Gastrocnemius medialis (tissue), 4 donors: ENCODE results near the gene CELSR3. TPM values are rescaled to one million over a fixed set of nuclear protein-coding genes. Genes with fewer than 3 reads are reported as not detected.

Source experiments
- ATAC-seq, 2 donors: fragments of 150-250 bp; one replicate each; pipeline ENCODE4 v1.9.1; 2016
- DNase-seq, 2 donors: peaks; one replicate each; pipeline ENCODE4 v3.0.0-alpha.2; 2019
- H3K27ac ChIP-seq, 4 donors: fragments of 200-600 bp; sonication (generic); 1 replicate in 1 of 4; 2 replicates in 3 of 4; pipeline ENCODE4 v1.5.1; 2016 to 2018; ENCODE audit warnings: mild to moderate bottlenecking in 2 of 4, moderate library complexity in 1 of 4
- H3K27me3 ChIP-seq, 3 donors: fragments of 200-600 bp; sonication (generic) in 2 of 3; 1 replicate in 1 of 3; 2 replicates in 2 of 3; pipeline versions ENCODE4 v1.5.1 to v1.6.0; 2016 to 2019; ENCODE audit warnings: mild to moderate bottlenecking in 1 of 3, moderate library complexity in 1 of 3
- H3K36me3 ChIP-seq, 2 donors: fragments of 200-600 bp; sonication (generic) in 1 of 2; one replicate each; pipeline ENCODE4 v1.5.1; 2017 to 2018
- H3K4me1 ChIP-seq, 2 donors: fragments of 200-600 bp; sonication (generic) in 1 of 2; one replicate each; pipeline ENCODE4 v1.5.1; 2016 to 2017; ENCODE audit warnings: mild to moderate bottlenecking in 2 of 2
- H3K4me3 ChIP-seq, 4 donors: fragments of 200-600 bp; sonication (generic) in 3 of 4; 1 replicate in 1 of 4; 2 replicates in 3 of 4; pipeline ENCODE4 v1.5.1; 2016 to 2019; ENCODE audit warnings: mild to moderate bottlenecking in 2 of 4
- H3K9me3 ChIP-seq, 3 donors: fragments of 200-600 bp; sonication (generic) in 2 of 3; 1 replicate in 1 of 3; 2 replicates in 2 of 3; pipeline ENCODE4 v1.5.1; 2016 to 2019
- CTCF ChIP-seq, 5 experiments: fragments of 450-650 bp in 3 of 5; fragments of 200-600 bp in 2 of 5; sonication (generic) in 2 of 5; IDR thresholded peaks in 4 of 5; conservative IDR thresholded peaks in 1 of 5; 1 replicate in 4 of 5; 2 replicates in 1 of 5; pipeline ENCODE4 v1.5.1; 2016 to 2019; ENCODE audit warnings: antibody characterized with exemption in 5 of 5, mild to moderate bottlenecking in 3 of 5, moderate library complexity in 3 of 5
- POLR2A ChIP-seq, 2 donors: fragments of 450-650 bp; IDR thresholded peaks; one replicate each; pipeline ENCODE4 v1.6.1; 2017; ENCODE audit warnings: antibody characterized with exemption in 2 of 2, mild to moderate bottlenecking in 2 of 2, moderate library complexity in 2 of 2
- in situ Hi-C, 4 donors: fragments of 200-750 bp; cut with MboI; loops; one replicate each; pipeline versions ENCODE4 v1.15.0 to v1.8.0; 2017; ENCODE audit warnings: low sequenced_read_pairs in 4 of 4
- intact Hi-C: fragments of 100-400 bp; cut with DNase I; formaldehyde crosslinking; loops from one replicate; pipeline ENCODE4 v1.15.1; 2023; ENCODE audit warnings: low total_unique reads
- total RNA-seq, 4 donors: library from RNA; depleted of rRNA; stranded (reverse); fragments of >200 nt; gene quantifications; one replicate each; pipeline versions ENCODE4 v1.1.0 to v1.2.3, GENCODE V29; 2016

The CELSR3 gene
- total RNA-seq, 4 donors from 2014 or later = 0.02 to 0.25 (median 0.05) TPM; not detected in 1

- Histone ChIP-seq H3K4me3 (peak overlapping the region in 3 of 4 donors; percentile 69 to 96 (median 78)), H3K27me3 (no peaks in the 10 kb centered on the region), H3K27ac (peak overlapping the region in 2 of 4 donors; percentile 36 to 73), H3K9me3 (no peaks in the 10 kb centered on the region), H3K4me1 (peaks cover 30 to 36% of the 10 kb centered on the region in 2 donors), H3K36me3 (peaks cover 0 to 45% of the 10 kb centered on the region in 2 donors)
- no peak for ATAC-seq
- intact Hi-C loops = loop anchor here (2.0 kb wide), 2 partner anchors 33 to 57 kb away; partner anchors contain the start of gene IP6K2
- DNase-seq = no peak
- no peak for TF ChIP-seq CTCF (IDR thresholded peaks at IDR 0.05 in 4 of 5, conservative IDR thresholded peaks at IDR 0.05 in 1 of 5)
- TF ChIP-seq POLR2A (IDR thresholded peaks at IDR 0.05) = no peak
- in situ Hi-C loops = no loop called here
Measured at GRCh38 chr3:48684054-48684349, 21.3 kb upstream of the CELSR3 start.

- Histone ChIP-seq H3K9me3 (no peaks in the 10 kb centered on the region), H3K4me3 (no peak overlapping the region), H3K36me3 (peaks cover 0 to 45% of the 10 kb centered on the region in 2 donors), H3K27me3 (no peaks in the 10 kb centered on the region), H3K27ac (no peak overlapping the region), H3K4me1 (peaks cover 30 to 36% of the 10 kb centered on the region in 2 donors)
- intact Hi-C loops (no loop called here), in situ Hi-C loops (no loop called here)
- DNase-seq (no peak), ATAC-seq (no peak)
- TF ChIP-seq CTCF (IDR thresholded peaks at IDR 0.05 in 4 of 5, conservative IDR thresholded peaks at IDR 0.05 in 1 of 5) = no peak
- no peak for TF ChIP-seq POLR2A (IDR thresholded peaks at IDR 0.05)
Measured at GRCh38 chr3:48682786-48683185, 20.1 kb upstream of the CELSR3 start.

GRCh38 chr3:48681974-48682610 lies 19.4 kb upstream of the CELSR3 start:
- intact Hi-C loops = no loop called here

GRCh38 chr3:48681541-48681880 lies 18.8 kb upstream of the CELSR3 start:
- TF ChIP-seq POLR2A (IDR thresholded peaks at IDR 0.05) (no peak), CTCF (IDR thresholded peaks at IDR 0.05 in 4 of 5, conservative IDR thresholded peaks at IDR 0.05 in 1 of 5) (no peak)
- Histone ChIP-seq H3K27me3 (no peaks in the 10 kb centered on the region), H3K36me3 (peaks cover 0 to 41% of the 10 kb centered on the region in 2 donors), H3K4me3 (no peak overlapping the region), H3K27ac (no peak overlapping the region), H3K4me1 (peaks cover 20 to 27% of the 10 kb centered on the region in 2 donors), H3K9me3 (no peaks in the 10 kb centered on the region)
- DNase-seq (no peak), ATAC-seq (no peak)
- in situ Hi-C loops (no loop called here), intact Hi-C loops (no loop called here)

More at GRCh38 chr3:48681974-48682610, 19.4 kb upstream of the CELSR3 start:
- ATAC-seq (no peak), DNase-seq (no peak)
- TF ChIP-seq CTCF (IDR thresholded peaks at IDR 0.05 in 4 of 5, conservative IDR thresholded peaks at IDR 0.05 in 1 of 5) (no peak), POLR2A (IDR thresholded peaks at IDR 0.05) (no peak)
- no peak overlapping the region for H3K27ac ChIP-seq
- in situ Hi-C loops = no loop called here
- H3K36me3 ChIP-seq = peaks cover 0 to 41% of the 10 kb centered on the region in 2 donors
- H3K9me3 ChIP-seq = no peaks in the 10 kb centered on the region
- no peaks in the 10 kb centered on the region for H3K27me3 ChIP-seq
- H3K4me1 ChIP-seq = peaks cover 26 to 33% of the 10 kb centered on the region in 2 donors
- H3K4me3 ChIP-seq = no peak overlapping the region
